Heart right ventricle (tissue), 16 donors: ENCODE results near the gene ZNF737. TPM values are rescaled to one million over a fixed set of nuclear protein-coding genes. Genes with fewer than 3 reads are reported as not detected.
"Not testable (repeated sequence)": the region's sequence is repeated elsewhere in the genome, so short reads cannot be mapped to it uniquely, and the experiment has no call there.

Source experiments
- ATAC-seq, 8 donors: fragments of 200-7000 bp; cut with Tn5 transposase; one replicate each; pipeline ENCODE4 v1.9.1; 2020; ENCODE audit warnings: mild to moderate bottlenecking in 8 of 8, moderate library complexity in 8 of 8, moderate number of reproducible peaks in 1 of 8
- DNase-seq, 2 donors: peaks; one replicate each; pipeline ENCODE4 v3.0.0-alpha.2; 2020
- H3K27ac ChIP-seq, 10 donors: fragments of 200-600 bp; sonication (generic) in 2 of 10; one replicate each; pipeline versions ENCODE4 v1.5.0 to v1.8.0; 2020 to 2022; ENCODE audit warnings: mild to moderate bottlenecking in 3 of 10
- H3K27me3 ChIP-seq, 7 donors: fragments of 200-600 bp; one replicate each; pipeline ENCODE4 v1.8.0; 2021 to 2022; ENCODE audit warnings: mild to moderate bottlenecking in 2 of 7
- H3K36me3 ChIP-seq, 9 donors: fragments of 200-600 bp; sonication (generic) in 1 of 9; one replicate each; pipeline versions ENCODE4 v1.5.0 to v1.8.0; 2020 to 2022; ENCODE audit warnings: mild to moderate bottlenecking in 2 of 9
- H3K4me1 ChIP-seq, 9 donors: fragments of 200-600 bp; sonication (generic) in 1 of 9; one replicate each; pipeline versions ENCODE4 v1.5.0 to v1.8.0; 2020 to 2022; ENCODE audit warnings: mild to moderate bottlenecking in 4 of 9
- H3K4me3 ChIP-seq, 10 donors: fragments of 200-600 bp; sonication (generic) in 2 of 10; one replicate each; pipeline versions ENCODE4 v1.5.0 to v1.8.0; 2020 to 2022; ENCODE audit warnings: mild to moderate bottlenecking in 7 of 10, moderate library complexity in 2 of 10
- H3K9me3 ChIP-seq, 11 donors: fragments of 200-600 bp in 10 of 11; sonication (generic) in 2 of 11; one replicate each; pipeline versions ENCODE4 v1.5.0 to v1.8.0; 2013 to 2022; ENCODE audit warnings: mild to moderate bottlenecking in 2 of 11, control low read depth in 1 of 11, moderate library complexity in 1 of 11
- WGBS, 2 donors: extraction: QIAGEN DNeasy Blood & Tissue Kit; methylation state at CpG; one replicate each; pipeline ENCODE4 v1.1.7; 2013; ENCODE audit warnings: inconsistent platforms in 1 of 2; 5-methylcytosine and 5-hydroxymethylcytosine counted together
- intact Hi-C, 10 donors: fragments of 100-400 bp; cut with DNase I; formaldehyde crosslinking; loops; one replicate each; pipeline versions ENCODE4 v1.11.1 to v1.14.2; 2022
- long read RNA-seq, 3 donors: library from polyadenylated mRNA; unstranded; transcript quantifications; one replicate each; pipeline ENCODE4 v2.0.0, GENCODE V29; 2020 to 2021
- polyA plus RNA-seq, 2 donors: library from polyadenylated mRNA; stranded (reverse); fragments of 200-250 nt; gene quantifications; one replicate each; pipeline ENCODE4 v1.2.3, GENCODE V29; 2013
- total RNA-seq, 10 donors: library from RNA; stranded (reverse); fragmentation: NEBNext Ultra II Directional in 3 of 10; extraction: Animal tissue kit (Norgen Biotek cat#: 25700) in 3 of 10; gene quantifications; one replicate each; pipeline versions ENCODE4 v1.2.1 to v1.2.4, GENCODE V29; 2021 to 2023
- TF ChIP-seq, protein P1 (sequence below), 9 donors: fragments of 200-600 bp; sonication (generic) in 2 of 9; IDR thresholded peaks; one replicate each; pipeline versions ENCODE4 v1.5.0 to v1.8.0; 2021 to 2022; ENCODE audit warnings: antibody characterized with exemption in 9 of 9, mild to moderate bottlenecking in 5 of 9, moderate library complexity in 1 of 9
- donor health status: Arrhythmogenic right ventricular cardiomyopathy.
- donor health status: ischemic (EF 13 %, LVEDD 7.1; RV severe dilation, severe dysfunction).
- donor health status: healthy with polysubstance abuse.
- donor health status: DM: no; HTN: yes; CAD: no.
- donor health status: DM: no; HTN: no; CAD: no.
- donor health status: ischemic (EF 25% LVEDD 6.9; RV normal size, moderate dysfunction).
- donor health status: ischemic (EF 25% LVEDD 5.7; RV mildly dilated, moderate dysfunction).
- donor health status: healthy.
- donor health status: DM: yes; HTN: yes; CAD: no.
- donor health status: Ischemic cardiomyopathy.
- donor health status: ischemic (EF 35%, LVEDD 5.7; RV mildly dilated, moderate dysfunction).
- donor health status: nonischemic (EF 11% LVEDD 7.7; RV severe dilation, severe dysfunction).
- donor health status: DM: yes; HTN: yes; CAD: no.
- donor health status: PGD.
- donor health status: ischemic (EF 29% LVEDD 5.4; RV normal size, mild dysfunction).
- donor health status: nonischemic (EF 23%, LVEDD 6.1; RV moderate dilation, normal function).

ZNF737 gene
- total RNA-seq (1 to 10 TPM; 2.7 to 8.5 (median 4.2) TPM), polyA plus RNA-seq (1 to 10 TPM; 1.4 to 1.8 TPM)
- long read RNA-seq, donor 1, partial matches to known transcripts = 0 of 4 reads
- long read RNA-seq, donor 1, other reads (novel, unspliced or antisense) = 3 of 4 reads
- long read RNA-seq, donor 2, partial matches to known transcripts = 1 of 1 reads
- long read RNA-seq, donor 2, other reads (novel, unspliced or antisense) = 0 of 1 reads
- long read RNA-seq, donor 3 = 0 reads

DNA sequence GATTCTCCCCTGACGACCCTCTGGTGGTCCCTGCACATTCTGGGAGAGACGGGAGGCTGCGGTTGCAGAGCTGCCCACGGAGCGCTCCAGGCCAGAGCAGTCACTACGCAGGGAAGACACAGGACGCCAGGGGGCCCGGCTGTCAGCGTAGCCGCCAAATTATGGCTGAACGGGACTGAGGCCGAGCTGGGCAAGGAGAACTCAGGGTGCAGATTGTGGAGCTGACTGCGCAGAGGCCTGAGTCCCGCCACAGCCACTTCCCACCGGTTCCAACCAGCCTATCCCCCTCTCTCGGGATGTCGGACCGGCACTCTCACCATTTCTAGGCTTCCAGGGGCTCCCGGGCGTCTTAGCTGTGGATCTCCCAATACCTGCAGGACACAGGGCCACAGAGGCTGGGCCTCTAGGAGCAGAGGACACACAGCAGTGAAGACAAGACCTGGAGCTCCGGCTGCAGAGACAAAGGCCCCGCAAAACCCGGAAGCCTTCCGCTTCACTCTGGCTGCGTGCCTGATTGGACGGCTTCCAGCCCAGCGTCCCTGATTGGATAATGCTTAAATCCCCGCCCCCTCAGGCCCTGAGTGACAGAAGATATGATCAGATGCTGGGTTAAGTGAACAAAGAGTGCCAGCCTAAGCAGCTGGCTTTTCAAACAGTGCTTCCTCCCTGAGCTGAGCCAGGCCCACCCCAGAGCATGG lies at the start of gene ZNF737:
ZNF737 (minus strand) TSS at position 461 of the 698 bp plus-strand sequence; CDS start at position 320, 141 bp downstream.
- intact Hi-C loops = loop anchor here in 4 of 10 donors (5.0 to 10.0 kb wide), 4 partner anchors 97 to 359 kb away; partner anchors contain the start of genes ZNF626 (in 3 of the 4), ZNF66 (in 1 of the 4) and ZNF85 (in 1 of the 4)
- Histone ChIP-seq H3K4me3 (peak within 1 kb of the TSS; percentile 50 to 90 (median 78)), H3K27me3 (no peaks in the 10 kb centered on the region), H3K9me3 (peaks cover 0 to 82% (median 4%) of the 10 kb centered on the region in 11 donors), H3K36me3 (peaks cover 0 to 28% (median 11%) of the 10 kb centered on the region in 9 donors), H3K27ac (peak within 1 kb of the TSS; percentile 81 to 92 (median 90)), H3K4me1 (peaks cover 0 to 24% (median 14%) of the 10 kb centered on the region in 9 donors)
- WGBS, 2 donors = 0% methylated on average over 28 of the region's 28 CpGs
- ATAC-seq (peak; percentile 96 to 99 (median 98)), DNase-seq (peak; percentile 97 to 98)
- TF ChIP-seq, protein P1, sequence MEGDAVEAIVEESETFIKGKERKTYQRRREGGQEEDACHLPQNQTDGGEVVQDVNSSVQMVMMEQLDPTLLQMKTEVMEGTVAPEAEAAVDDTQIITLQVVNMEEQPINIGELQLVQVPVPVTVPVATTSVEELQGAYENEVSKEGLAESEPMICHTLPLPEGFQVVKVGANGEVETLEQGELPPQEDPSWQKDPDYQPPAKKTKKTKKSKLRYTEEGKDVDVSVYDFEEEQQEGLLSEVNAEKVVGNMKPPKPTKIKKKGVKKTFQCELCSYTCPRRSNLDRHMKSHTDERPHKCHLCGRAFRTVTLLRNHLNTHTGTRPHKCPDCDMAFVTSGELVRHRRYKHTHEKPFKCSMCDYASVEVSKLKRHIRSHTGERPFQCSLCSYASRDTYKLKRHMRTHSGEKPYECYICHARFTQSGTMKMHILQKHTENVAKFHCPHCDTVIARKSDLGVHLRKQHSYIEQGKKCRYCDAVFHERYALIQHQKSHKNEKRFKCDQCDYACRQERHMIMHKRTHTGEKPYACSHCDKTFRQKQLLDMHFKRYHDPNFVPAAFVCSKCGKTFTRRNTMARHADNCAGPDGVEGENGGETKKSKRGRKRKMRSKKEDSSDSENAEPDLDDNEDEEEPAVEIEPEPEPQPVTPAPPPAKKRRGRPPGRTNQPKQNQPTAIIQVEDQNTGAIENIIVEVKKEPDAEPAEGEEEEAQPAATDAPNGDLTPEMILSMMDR (IDR thresholded peaks at IDR 0.05) = peak in 8 of 9 donors; percentile 12 to 60 (median 48)

DNA sequence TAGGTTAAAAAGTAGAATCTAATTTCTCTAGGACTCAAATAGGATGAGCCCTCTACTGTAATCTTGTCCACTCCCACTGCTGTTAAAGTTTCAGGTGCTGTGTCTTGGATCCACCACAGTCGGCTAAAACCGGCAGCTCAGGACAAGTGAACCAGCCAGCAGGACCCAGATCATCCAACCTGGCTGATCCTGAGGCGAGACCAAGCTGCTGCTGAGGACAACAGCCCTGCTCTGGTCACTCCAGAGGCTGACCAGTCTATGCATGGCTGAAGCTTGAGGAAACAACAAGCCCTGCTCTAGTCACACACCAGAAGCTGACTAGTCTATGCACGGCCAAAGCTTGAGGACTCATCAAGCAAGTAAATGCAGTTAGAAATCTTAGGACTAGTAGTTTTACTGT lies 49.4 kb upstream of the ZNF737 start:
- intact Hi-C loops = loop anchor here in 2 of 10 donors (2.0 to 5.0 kb wide), 2 partner anchors 86 to 87 kb away; no protein-coding TSS in a partner anchor
- H3K4me3 ChIP-seq, H3K27me3 ChIP-seq, H3K27ac ChIP-seq, H3K36me3 ChIP-seq, H3K4me1 ChIP-seq, DNase-seq, ATAC-seq: not testable (repeated sequence)
- WGBS, 2 donors = 89 to 90% methylated on average over 4 of the region's 4 CpGs
- peaks cover 0 to 89% (median 5%) of the 10 kb centered on the region in 11 donors for H3K9me3 ChIP-seq

DNA sequence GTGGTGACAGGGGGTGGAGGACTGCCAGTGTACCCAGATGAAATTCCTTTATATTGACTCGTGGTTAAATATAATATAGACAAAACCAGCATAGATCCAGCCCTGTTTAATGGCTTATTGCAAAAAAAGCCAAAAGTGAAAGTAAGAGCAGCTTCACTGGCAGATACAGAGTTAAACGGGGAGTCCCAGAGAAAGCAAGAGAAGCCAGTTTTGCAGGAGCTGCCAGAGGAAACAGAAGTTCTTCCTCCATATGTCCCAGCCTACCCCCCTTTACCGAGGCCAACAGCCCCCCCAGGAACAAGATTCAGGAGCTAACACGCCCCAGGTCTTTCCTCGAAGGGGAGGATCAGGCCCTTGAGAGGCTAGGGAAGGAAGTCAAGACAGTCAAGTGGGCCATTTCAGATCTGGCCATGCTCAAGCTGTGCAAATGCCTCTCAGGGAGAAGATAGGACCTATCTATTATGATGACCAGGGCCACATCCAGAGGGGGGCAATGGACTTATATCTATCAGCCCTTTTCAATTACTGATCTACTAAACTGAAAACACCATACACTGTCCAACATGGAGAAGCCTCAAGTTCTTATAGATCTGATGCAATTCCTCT lies 47.2 kb upstream of the ZNF737 start:
- no peak for ATAC-seq
- DNase-seq = no peak
- Histone ChIP-seq H3K9me3 (peaks cover 0 to 96% (median 9%) of the 10 kb centered on the region in 11 donors), H3K4me1 (no peaks in the 10 kb centered on the region), H3K27ac (no peak overlapping the region), H3K27me3 (no peaks in the 10 kb centered on the region), H3K36me3 (no peaks in the 10 kb centered on the region), H3K4me3 (peak overlapping the region in 4 of 10 donors; percentile 19 to 35 (median 33))
- intact Hi-C loops = no loop called here
- 46 to 57% methylated on average over 5 of the region's 5 CpGs for WGBS, 2 donors
- TF ChIP-seq, protein P1 (IDR thresholded peaks at IDR 0.05) = no peak

GRCh38 chr19:20611866-20612265 lies 46.3 kb upstream of the ZNF737 start:
- Histone ChIP-seq H3K27me3 (no peaks in the 10 kb centered on the region), H3K4me3 (peak overlapping the region in 3 of 10 donors; percentile 32 to 35 (median 34)), H3K4me1 (no peaks in the 10 kb centered on the region), H3K9me3 (peaks cover 0 to 96% (median 10%) of the 10 kb centered on the region in 11 donors), H3K27ac (no peak overlapping the region), H3K36me3 (no peaks in the 10 kb centered on the region)
- ATAC-seq = no peak
- no peak for DNase-seq
- intact Hi-C loops = no loop called here
- TF ChIP-seq, protein P1 (IDR thresholded peaks at IDR 0.05) = no peak
- 74 to 76% methylated on average over 6 of the region's 6 CpGs for WGBS, 2 donors
